Measurements from ENCODE around the gene TACC2.

- TF ChIP-seq POLR2A (conservative IDR thresholded peaks at IDR 0.05) (no peak), CAMTA2 (CRISPR knock-in tag; conservative IDR thresholded peaks at IDR 0.05) (no peak), FOXK2 (conservative IDR thresholded peaks at IDR 0.05 in 1 of 2, IDR thresholded peaks at IDR 0.05 in 1 of 2; ENCODE audit: low read depth in 2 of 2) (no peak), ZKSCAN1 (IDR thresholded peaks at IDR 0.05; ENCODE audit: low read depth, low read length) (no peak), CEBPB (tag; IDR thresholded peaks at IDR 0.05) (no peak), SIN3B (IDR thresholded peaks at IDR 0.05; ENCODE audit: low read depth) (no peak), ID3 (CRISPR knock-in tag; IDR thresholded peaks at IDR 0.05) (no peak), ID3 (tag; IDR thresholded peaks at IDR 0.05) (no peak), SPI1 (IDR thresholded peaks at IDR 0.05; ENCODE audit: borderline replicate concordance, low read depth, low read length) (no peak), ZNF318 (IDR thresholded peaks at IDR 0.05; ENCODE audit: borderline replicate concordance in 1 of 2, low read depth in 1 of 2) (no peak), CTCF (IDR thresholded peaks at IDR 0.05 in 2 of 3, conservative IDR thresholded peaks at IDR 0.05 in 1 of 3; ENCODE audit: insufficient read depth in 2 of 3, low read depth in 1 of 3, low read length in 3 of 3) (no peak), NFIX (CRISPR knock-in tag; IDR thresholded peaks at IDR 0.05; ENCODE audit: low read depth) (no peak), NFE2 (IDR thresholded peaks at IDR 0.05; ENCODE audit: low read depth) (no peak), ESRRA (IDR thresholded peaks at IDR 0.05; ENCODE audit: borderline replicate concordance, low read depth) (no peak), ZNF696 (CRISPR knock-in tag; conservative IDR thresholded peaks at IDR 0.05) (no peak)
Measured at GRCh38 chr10:122149561-122150505, 160.9 kb downstream of the TACC2 start.
